Inferior parietal cortex (tissue), 1 donor: ENCODE data around the gene GARIN5A.
A peak's percentile ranks its signal among the peaks of the same experiment; 100 is the strongest.

Experiments used
- DNase-seq: peaks from one replicate; pipeline ENCODE4 v3.0.0-alpha.2; 2016; ENCODE audit errors: extremely low spot score

GARIN5A gene

GRCh38 chr19:50434525-50434924 is 42.1 kb downstream of the GARIN5A start:
- DNase-seq: no peak

- DNase-seq: no peak
These were observed 43.2 kb downstream of the GARIN5A start for GRCh38 chr19:50433201-50434180.

- no peak for DNase-seq
These were observed 44.2 kb downstream of the GARIN5A start, which contains the start of gene MYBPC2 for GRCh38 chr19:50432221-50433028. MYBPC2 (plus strand) TSS chr19:50432892; CDS start chr19:50432954, 62 bp downstream.

- peak; percentile 85 for DNase-seq
These were observed 45.1 kb downstream of the GARIN5A start for GRCh38 chr19:50431343-50432220.

- no peak for DNase-seq
These were observed 45.7 kb downstream of the GARIN5A start for GRCh38 chr19:50430888-50431342.

GRCh38 chr19:50428772-50429463 is 47.7 kb downstream of the GARIN5A start:
- no peak for DNase-seq

- DNase-seq: peak; percentile 38
These were observed 48.6 kb downstream of the GARIN5A start for GRCh38 chr19:50427997-50428425.

GRCh38 chr19:50427318-50427925 is 49.2 kb downstream of the GARIN5A start:
- DNase-seq: no peak

- DNase-seq: no peak
These were observed 51.1 kb downstream of the GARIN5A start for GRCh38 chr19:50425581-50425980.

GRCh38 chr19:50423279-50424113 is 53.2 kb downstream of the GARIN5A start:
- DNase-seq: no peak

GRCh38 chr19:50422397-50423278 is 54.0 kb downstream of the GARIN5A start:
- DNase-seq: no peak

GRCh38 chr19:50420808-50421207 is 55.8 kb downstream of the GARIN5A start:
- DNase-seq: no peak

- no peak for DNase-seq
These were observed 56.5 kb downstream of the GARIN5A start for GRCh38 chr19:50420127-50420526.

GRCh38 chr19:50419580-50420035 is 57.0 kb downstream of the GARIN5A start:
- no peak for DNase-seq

- no peak for DNase-seq
These were observed 57.5 kb downstream of the GARIN5A start for GRCh38 chr19:50419022-50419579.

- no peak for DNase-seq
These were observed 58.2 kb downstream of the GARIN5A start, which contains the start of gene SPIB for GRCh38 chr19:50418176-50419021. SPIB (plus strand) TSS chr19:50418938; CDS start chr19:50418963, 25 bp downstream.
